T-helper 22 cell (primary cell): ENCODE measurements around the gene HAL.
"Not testable (repeated sequence)": the region's sequence is repeated elsewhere in the genome, so short reads cannot be mapped to it uniquely, and the experiment has no call there.

Experiments used
- DNase-seq: peaks from one replicate; pipeline ENCODE4 v3.0.0-alpha.2; 2020; ENCODE audit warnings: low read depth

HAL gene

GRCh38 chr12:95977764-95978305 is 18.3 kb downstream of the HAL start:
- DNase-seq: no peak

GRCh38 chr12:95976416-95976832 is 19.7 kb downstream of the HAL start:
- DNase-seq: no peak

- no peak for DNase-seq
Measured at GRCh38 chr12:95975491-95975890, 20.7 kb downstream of the HAL start.

- no peak for DNase-seq
Measured at GRCh38 chr12:95974358-95974757, 21.8 kb downstream of the HAL start.

- DNase-seq: no peak
Measured at GRCh38 chr12:95972832-95973456, 23.2 kb downstream of the HAL start.

GRCh38 chr12:95970905-95971304 is 25.2 kb downstream of the HAL start:
- no peak for DNase-seq

- DNase-seq: not testable (repeated sequence)
Measured at GRCh38 chr12:95969116-95969515, 27.0 kb downstream of the HAL start.

- DNase-seq: no peak
Measured at GRCh38 chr12:95967301-95967700, 28.8 kb downstream of the HAL start.

GRCh38 chr12:95966287-95966870 is 29.8 kb downstream of the HAL start:
- DNase-seq: no peak

GRCh38 chr12:95963096-95963495 is 33.0 kb downstream of the HAL start:
- no peak for DNase-seq

- DNase-seq: no peak
Measured at GRCh38 chr12:95962222-95962621, 33.9 kb downstream of the HAL start.

GRCh38 chr12:95960241-95960640 is 35.9 kb downstream of the HAL start:
- no peak for DNase-seq

- DNase-seq: no peak
Measured at GRCh38 chr12:95959107-95959506, 37.0 kb downstream of the HAL start.

- DNase-seq: no peak
Measured at GRCh38 chr12:95956557-95957145, 39.5 kb downstream of the HAL start.

GRCh38 chr12:95955549-95956159 is 40.5 kb downstream of the HAL start:
- no peak for DNase-seq

GRCh38 chr12:95953000-95953399 is 43.1 kb downstream of the HAL start:
- no peak for DNase-seq

- no peak for DNase-seq
Measured at GRCh38 chr12:95951515-95951914, 44.6 kb downstream of the HAL start.

- no peak for DNase-seq
Measured at GRCh38 chr12:95949477-95950206, 46.5 kb downstream of the HAL start.

GRCh38 chr12:95944108-95944704 is 51.9 kb downstream of the HAL start:
- DNase-seq: no peak

- peak; percentile 22 for DNase-seq
Measured at GRCh38 chr12:95943330-95943842, 52.8 kb downstream of the HAL start, which contains the start of gene AMDHD1. Gene AMDHD1 (plus strand): TSS chr12:95943331. CDS start chr12:95943399, 68 bp downstream.

GRCh38 chr12:95942524-95943329 is 53.4 kb downstream of the HAL start, which contains the start of gene CCDC38:
Gene CCDC38 (minus strand): TSS chr12:95942614. CDS start chr12:95936509, 6,105 bp downstream.
- peak; percentile 67 for DNase-seq
